ENCODE data around the gene PCBP4. TPM values are rescaled to one million over a fixed set of nuclear protein-coding genes. Genes with fewer than 3 reads are reported as not detected.
"Not testable (repeated sequence)": the region's sequence is repeated elsewhere in the genome, so short reads cannot be mapped to it uniquely, and the experiment has no call there.

PCBP4 gene
- polyA plus RNA-seq, 3 donors = 11.7 to 46.0 (median 18.9) TPM

GRCh38 chr3:51997172-51997571 lies 29.9 kb upstream of the PCBP4 start:
- H3K27ac ChIP-seq (ENCODE audit: low read depth, low read length) = no peak overlapping the region
- WGBS, 3 donors = 52 to 60% (median 57%) methylated on average over 2 of the region's 2 CpGs

GRCh38 chr3:51995346-51996163 lies 28.3 kb upstream of the PCBP4 start, which contains the start of gene RPL29:
TSS of gene RPL29 (minus strand) at chr3:51995895. CDS start at chr3:51995461, 434 bp downstream.
- H3K27ac ChIP-seq (ENCODE audit: low read depth, low read length) = no peak within 1 kb of the TSS
- 0% methylated on average over 39 to 40 of the region's 40 CpGs for WGBS, 3 donors

GRCh38 chr3:51994530-51994929 lies 27.3 kb upstream of the PCBP4 start:
- H3K27ac ChIP-seq (ENCODE audit: low read depth, low read length) = no peak overlapping the region
- 67 to 84% (median 71%) methylated on average over 2 of the region's 2 CpGs for WGBS, 3 donors

GRCh38 chr3:51993657-51994056 lies 26.4 kb upstream of the PCBP4 start:
- not testable (repeated sequence) for H3K27ac ChIP-seq (ENCODE audit: low read depth, low read length)
- WGBS, 3 donors = 65 to 87% (median 83%) methylated on average over 6 to 10 of the region's 13 CpGs

GRCh38 chr3:51992017-51992682 lies 24.9 kb upstream of the PCBP4 start:
- H3K27ac ChIP-seq (ENCODE audit: low read depth, low read length) = no peak overlapping the region
- WGBS, 3 donors = 72 to 90% (median 79%) methylated on average over 3 of the region's 3 CpGs

GRCh38 chr3:51990501-51990971 lies 23.3 kb upstream of the PCBP4 start:
- 74 to 85% (median 81%) methylated on average over 32 to 38 of the region's 38 CpGs for WGBS, 3 donors
- H3K27ac ChIP-seq (ENCODE audit: low read depth, low read length) = not testable (repeated sequence)

- 78 to 80% (median 79%) methylated on average over 15 of the region's 15 CpGs for WGBS, 3 donors
- H3K27ac ChIP-seq (ENCODE audit: low read depth, low read length) = no peak overlapping the region
Observed at GRCh38 chr3:51988286-51989146, 21.3 kb upstream of the PCBP4 start.

GRCh38 chr3:51987568-51987967 lies 20.3 kb upstream of the PCBP4 start:
- H3K27ac ChIP-seq (ENCODE audit: low read depth, low read length) = no peak overlapping the region
- WGBS, 3 donors = 88 to 92% (median 92%) methylated on average over 7 of the region's 7 CpGs

GRCh38 chr3:51986010-51986947 lies 19.0 kb upstream of the PCBP4 start:
- no peak overlapping the region for H3K27ac ChIP-seq (ENCODE audit: low read depth, low read length)
- WGBS, 3 donors = 83 to 87% (median 84%) methylated on average over 12 of the region's 12 CpGs

- 86 to 90% (median 88%) methylated on average over 6 of the region's 6 CpGs for WGBS, 3 donors
- no peak overlapping the region for H3K27ac ChIP-seq (ENCODE audit: low read depth, low read length)
Observed at GRCh38 chr3:51985063-51985462, 17.8 kb upstream of the PCBP4 start.

- H3K27ac ChIP-seq (ENCODE audit: low read depth, low read length) = peak overlapping the region; percentile 76
Observed at GRCh38 chr3:51984269-51984647, 17.0 kb upstream of the PCBP4 start.

GRCh38 chr3:51983578-51984268 lies 16.5 kb upstream of the PCBP4 start:
- 67 to 74% (median 68%) methylated on average over 21 to 22 of the region's 22 CpGs for WGBS, 3 donors
- peak overlapping the region; percentile 76 for H3K27ac ChIP-seq (ENCODE audit: low read depth, low read length)

- 0 to 1% (median 0%) methylated on average over 50 to 68 of the region's 68 CpGs for WGBS, 3 donors
- peak within 1 kb of the TSS; percentile 76 for H3K27ac ChIP-seq (ENCODE audit: low read depth, low read length)
Observed at GRCh38 chr3:51982838-51983577, 15.8 kb upstream of the PCBP4 start, which contains the start of gene ACY1. TSS of gene ACY1 (plus strand) at chr3:51983535. CDS start at chr3:51984065, 530 bp downstream.

GRCh38 chr3:51982352-51982837 lies 15.1 kb upstream of the PCBP4 start:
- 2 to 6% (median 4%) methylated on average over 4 of the region's 4 CpGs for WGBS, 3 donors
- H3K27ac ChIP-seq (ENCODE audit: low read depth, low read length) = no peak overlapping the region

GRCh38 chr3:51980253-51980652 lies 13.0 kb upstream of the PCBP4 start:
- WGBS, 3 donors = 96 to 97% (median 97%) methylated on average over 10 of the region's 10 CpGs
- no peak overlapping the region for H3K27ac ChIP-seq (ENCODE audit: low read depth, low read length)

GRCh38 chr3:51978143-51978502 lies 10.9 kb upstream of the PCBP4 start:
- 80 to 87% (median 86%) methylated on average over 4 of the region's 4 CpGs for WGBS, 3 donors

More at GRCh38 chr3:51978143-51978502, 10.9 kb upstream of the PCBP4 start:
- H3K27ac ChIP-seq (ENCODE audit: low read depth, low read length) = no peak overlapping the region
